Tibial artery (tissue), 4 donors: Measurements from ENCODE around the gene POLR3E.

Experiments used
- DNase-seq, 2 donors: peaks; one replicate each; pipeline ENCODE4 v3.0.0-alpha.2; 2019
- H3K27ac ChIP-seq, 2 donors: fragments of 200-600 bp; sonication (generic) in 1 of 2; 1 replicate in 1 of 2; 2 replicates in 1 of 2; pipeline ENCODE4 v1.5.1; 2018 to 2019; ENCODE audit warnings: mild to moderate bottlenecking in 1 of 2
- H3K27me3 ChIP-seq, 2 donors: fragments of 200-600 bp; sonication (generic) in 1 of 2; one replicate each; pipeline versions ENCODE4 v1.5.1 to v1.6.0; 2016 to 2019
- H3K36me3 ChIP-seq, 3 donors: fragments of 200-600 bp; sonication (generic) in 2 of 3; one replicate each; pipeline ENCODE4 v1.5.1; 2016 to 2019; ENCODE audit warnings: mild to moderate bottlenecking in 2 of 3
- H3K4me1 ChIP-seq, 4 donors: fragments of 200-600 bp; sonication (generic) in 2 of 4; 1 replicate in 3 of 4; 2 replicates in 1 of 4; pipeline ENCODE4 v1.5.1; 2016 to 2019
- H3K4me3 ChIP-seq, 2 donors: fragments of 200-600 bp; sonication (generic) in 1 of 2; 1 replicate in 1 of 2; 2 replicates in 1 of 2; pipeline ENCODE4 v1.5.1; 2018 to 2019; ENCODE audit warnings: mild to moderate bottlenecking in 2 of 2
- H3K9me3 ChIP-seq, 3 donors: fragments of 200-600 bp; sonication (generic) in 1 of 3; one replicate each; pipeline ENCODE4 v1.5.1; 2016 to 2019
- CTCF ChIP-seq, 2 experiments: fragments of 200-600 bp in 1 of 2; fragments of 450-650 bp in 1 of 2; IDR thresholded peaks; one replicate each; pipeline ENCODE4 v1.5.1; 2017 to 2019; ENCODE audit warnings: antibody characterized with exemption in 2 of 2, mild to moderate bottlenecking in 1 of 2, moderate library complexity in 1 of 2
- intact Hi-C: fragments of 100-400 bp; cut with DNase I; formaldehyde crosslinking; loops from one replicate; pipeline ENCODE4 v1.15.0; 2023; ENCODE audit warnings: low total_unique reads

POLR3E gene

GRCh38 chr16:22326771-22327445 is 29.7 kb downstream of the POLR3E start:
- Histone ChIP-seq H3K4me3 (no peak overlapping the region), H3K27me3 (no peaks in the 10 kb centered on the region), H3K36me3 (peaks cover 30 to 94% (median 86%) of the 10 kb centered on the region in 3 donors), H3K27ac (no peak overlapping the region), H3K4me1 (no peaks in the 10 kb centered on the region), H3K9me3 (no peaks in the 10 kb centered on the region)
- no peak for TF ChIP-seq CTCF (IDR thresholded peaks at IDR 0.05)
- no peak for DNase-seq
- intact Hi-C loops = no loop called here

GRCh38 chr16:22327446-22327775 is 30.2 kb downstream of the POLR3E start:
- intact Hi-C loops = no loop called here

GRCh38 chr16:22328081-22328725 is 31.0 kb downstream of the POLR3E start:
- H3K27me3 ChIP-seq = no peaks in the 10 kb centered on the region
- no peak overlapping the region for H3K4me3 ChIP-seq
- DNase-seq = no peak
- H3K36me3 ChIP-seq = peaks cover 39 to 94% (median 84%) of the 10 kb centered on the region in 3 donors
- H3K4me1 ChIP-seq = no peaks in the 10 kb centered on the region
- intact Hi-C loops = no loop called here
- H3K9me3 ChIP-seq = no peaks in the 10 kb centered on the region
- H3K27ac ChIP-seq = no peak overlapping the region
- no peak for TF ChIP-seq CTCF (IDR thresholded peaks at IDR 0.05)

More at GRCh38 chr16:22327446-22327775, 30.2 kb downstream of the POLR3E start:
- Histone ChIP-seq H3K36me3 (peaks cover 35 to 94% (median 87%) of the 10 kb centered on the region in 3 donors), H3K9me3 (no peaks in the 10 kb centered on the region), H3K27me3 (no peaks in the 10 kb centered on the region), H3K4me3 (no peak overlapping the region), H3K4me1 (no peaks in the 10 kb centered on the region), H3K27ac (no peak overlapping the region)
- no peak for TF ChIP-seq CTCF (IDR thresholded peaks at IDR 0.05)
- DNase-seq = no peak

GRCh38 chr16:22329199-22329695 is 32.0 kb downstream of the POLR3E start:
- no peaks in the 10 kb centered on the region for H3K4me1 ChIP-seq
- no peak overlapping the region for H3K27ac ChIP-seq
- TF ChIP-seq CTCF (IDR thresholded peaks at IDR 0.05) = no peak
- intact Hi-C loops = no loop called here
- H3K36me3 ChIP-seq = peaks cover 47 to 94% (median 84%) of the 10 kb centered on the region in 3 donors
- no peaks in the 10 kb centered on the region for H3K27me3 ChIP-seq
- no peak for DNase-seq
- no peak overlapping the region for H3K4me3 ChIP-seq
- no peaks in the 10 kb centered on the region for H3K9me3 ChIP-seq

- no peaks in the 10 kb centered on the region for H3K4me1 ChIP-seq
- no peak overlapping the region for H3K4me3 ChIP-seq
- H3K9me3 ChIP-seq = no peaks in the 10 kb centered on the region
- intact Hi-C loops = no loop called here
- H3K27ac ChIP-seq = no peak overlapping the region
- DNase-seq = no peak
- peaks cover 45 to 94% (median 83%) of the 10 kb centered on the region in 3 donors for H3K36me3 ChIP-seq
- TF ChIP-seq CTCF (IDR thresholded peaks at IDR 0.05) = no peak
- no peaks in the 10 kb centered on the region for H3K27me3 ChIP-seq
These were observed 33.1 kb downstream of the POLR3E start for GRCh38 chr16:22330326-22330725.
